NCI-H2029 treated with DMSO at 0.1 percent for 48 hours (cell line): Measurements from ENCODE around the gene TTF1.
A peak's percentile ranks its signal among the peaks of the same experiment; 100 is the strongest.
"Not testable (repeated sequence)": the region's sequence is repeated elsewhere in the genome, so short reads cannot be mapped to it uniquely, and the experiment has no call there.

ENCODE experiments used
- DNase-seq: peaks from one replicate; lab custom pipeline; 2025; lab: John Stamatoyannopoulos, UW

TTF1 gene

GRCh38 chr9:132413926-132414325 lies 7.3 kb upstream of the TTF1 start:
- no peak for DNase-seq

- DNase-seq: no peak
These were observed 5.4 kb upstream of the TTF1 start for GRCh38 chr9:132412089-132412488.

- DNase-seq: peak; percentile 60
These were observed 4.5 kb upstream of the TTF1 start for GRCh38 chr9:132411091-132411508.

GRCh38 chr9:132410642-132411041 lies 4.0 kb upstream of the TTF1 start:
- no peak for DNase-seq

GRCh38 chr9:132409828-132410528 lies 3.3 kb upstream of the TTF1 start, which contains the start of gene CFAP77:
Gene CFAP77, plus strand, starts transcription at chr9:132410211. Its CDS starts 61 bp downstream, at chr9:132410272.
- peak; percentile 41 for DNase-seq

- DNase-seq: no peak
These were observed 1.9 kb upstream of the TTF1 start for GRCh38 chr9:132408521-132408920.

GRCh38 chr9:132407196-132407595 lies 556 bp upstream of the TTF1 start:
- DNase-seq: no peak

- peak; percentile 7 for DNase-seq
These were observed 2.3 kb downstream of the TTF1 start for GRCh38 chr9:132404228-132404881.

- no peak for DNase-seq
These were observed 4.8 kb downstream of the TTF1 start for GRCh38 chr9:132401824-132402223.

GRCh38 chr9:132395560-132395959 lies 11.1 kb downstream of the TTF1 start:
- no peak for DNase-seq

- no peak for DNase-seq
These were observed 15.2 kb downstream of the TTF1 start for GRCh38 chr9:132391449-132391848.

GRCh38 chr9:132390966-132391365 lies 15.7 kb downstream of the TTF1 start:
- no peak for DNase-seq

- no peak for DNase-seq
These were observed 19.5 kb downstream of the TTF1 start for GRCh38 chr9:132387133-132387532.

GRCh38 chr9:132384376-132384775 lies 22.3 kb downstream of the TTF1 start:
- no peak for DNase-seq

GRCh38 chr9:132383462-132383883 lies 23.2 kb downstream of the TTF1 start:
- no peak for DNase-seq

GRCh38 chr9:132381966-132382541 lies 24.6 kb downstream of the TTF1 start:
- DNase-seq: no peak

- DNase-seq: not testable (repeated sequence)
These were observed 28.2 kb downstream of the TTF1 start for GRCh38 chr9:132378416-132378815.

GRCh38 chr9:132377769-132378168 lies 28.9 kb downstream of the TTF1 start:
- not testable (repeated sequence) for DNase-seq

GRCh38 chr9:132372177-132373095 lies 34.2 kb downstream of the TTF1 start:
- DNase-seq: no peak

- DNase-seq: no peak
These were observed 36.0 kb downstream of the TTF1 start for GRCh38 chr9:132370592-132370991.

GRCh38 chr9:132369421-132369820 lies 37.2 kb downstream of the TTF1 start:
- DNase-seq: no peak
